Mesendoderm (in vitro differentiated cells): ENCODE data around the gene MAB21L4.

Experiments used
- DNase-seq: peaks from one replicate; pipeline ENCODE4 v3.0.0; 2013
- H2AK5ac ChIP-seq: 2 replicates; pipeline ENCODE4 v1.6.1; 2013; ENCODE audit warnings: low read length, inconsistent platforms
- H2BK120ac ChIP-seq: 2 replicates; pipeline ENCODE4 v1.6.1; 2013; ENCODE audit warnings: low read depth, mild to moderate bottlenecking, low read length, moderate library complexity, mixed read lengths
- H2BK15ac ChIP-seq: replicated peaks from 2 replicates; pipeline ENCODE4 v1.6.1; 2013; ENCODE audit warnings: low read depth, mild to moderate bottlenecking, moderate library complexity
- H2BK5ac ChIP-seq: 2 replicates; pipeline ENCODE4 v1.6.1; 2013; ENCODE audit warnings: low read length, inconsistent platforms
- H3K18ac ChIP-seq: 2 replicates; pipeline ENCODE4 v1.6.1; 2013; ENCODE audit warnings: mild to moderate bottlenecking, low read length, mixed read lengths
- H3K23ac ChIP-seq: one replicate; pipeline ENCODE4 v1.6.1; 2013; ENCODE audit warnings: low read length
- H3K27ac ChIP-seq: 2 replicates; pipeline ENCODE4 v1.5.1; 2013; ENCODE audit warnings: low read depth, mild to moderate bottlenecking, inconsistent platforms, low read length, moderate library complexity
- H3K27me3 ChIP-seq: 2 replicates; pipeline ENCODE4 v1.6.1; 2013; ENCODE audit warnings: low read length, control low read depth, mild to moderate bottlenecking, inconsistent platforms; ENCODE audit not compliant: insufficient read depth, poor library complexity
- H3K36me3 ChIP-seq: 2 replicates; pipeline ENCODE4 v1.6.1; 2013; ENCODE audit warnings: low read length, inconsistent platforms; ENCODE audit not compliant: control insufficient read depth, insufficient read depth
- H3K4ac ChIP-seq: one replicate; pipeline ENCODE4 v1.6.1; 2013; ENCODE audit warnings: low read depth, mild to moderate bottlenecking, low read length, moderate library complexity
- H3K4me1 ChIP-seq: 2 replicates; pipeline ENCODE4 v1.6.1; 2013; ENCODE audit warnings: low read depth, low read length, inconsistent platforms; ENCODE audit not compliant: control insufficient read depth
- H3K4me2 ChIP-seq: 2 replicates; pipeline ENCODE4 v1.6.1; 2013; ENCODE audit warnings: low read length
- H3K4me3 ChIP-seq: 2 replicates; pipeline ENCODE4 v1.5.1; 2013; ENCODE audit warnings: mild to moderate bottlenecking, low read length
- H3K56ac ChIP-seq: one replicate; pipeline ENCODE4 v1.6.1; 2013; ENCODE audit warnings: low read length
- H3K79me1 ChIP-seq: 2 replicates; pipeline ENCODE4 v1.6.1; 2013; ENCODE audit warnings: low read length, inconsistent platforms
- H3K79me2 ChIP-seq: 2 replicates; pipeline ENCODE4 v1.6.1; 2013; ENCODE audit warnings: mild to moderate bottlenecking, low read length; ENCODE audit not compliant: control insufficient read depth, insufficient read depth
- H3K9ac ChIP-seq: 2 replicates; pipeline ENCODE4 v1.6.1; 2013; ENCODE audit warnings: low read length, inconsistent platforms
- H4K5ac ChIP-seq: one replicate; pipeline ENCODE4 v1.6.1; 2013; ENCODE audit warnings: low read length
- H4K8ac ChIP-seq: one replicate; pipeline ENCODE4 v1.6.1; 2013; ENCODE audit warnings: low read depth, mild to moderate bottlenecking, control low read depth, low read length, moderate library complexity
- WGBS: extraction: QIAGEN DNeasy Blood & Tissue Kit; methylation state at CpG from one replicate; pipeline ENCODE4 v1.1.7; 2013; ENCODE audit warnings: low lambda C conversion rate, missing lambda C conversion rate; ENCODE audit not compliant: insufficient coverage; ENCODE audit errors: extremely low coverage; 5-methylcytosine and 5-hydroxymethylcytosine counted together

Gene MAB21L4

DNA sequence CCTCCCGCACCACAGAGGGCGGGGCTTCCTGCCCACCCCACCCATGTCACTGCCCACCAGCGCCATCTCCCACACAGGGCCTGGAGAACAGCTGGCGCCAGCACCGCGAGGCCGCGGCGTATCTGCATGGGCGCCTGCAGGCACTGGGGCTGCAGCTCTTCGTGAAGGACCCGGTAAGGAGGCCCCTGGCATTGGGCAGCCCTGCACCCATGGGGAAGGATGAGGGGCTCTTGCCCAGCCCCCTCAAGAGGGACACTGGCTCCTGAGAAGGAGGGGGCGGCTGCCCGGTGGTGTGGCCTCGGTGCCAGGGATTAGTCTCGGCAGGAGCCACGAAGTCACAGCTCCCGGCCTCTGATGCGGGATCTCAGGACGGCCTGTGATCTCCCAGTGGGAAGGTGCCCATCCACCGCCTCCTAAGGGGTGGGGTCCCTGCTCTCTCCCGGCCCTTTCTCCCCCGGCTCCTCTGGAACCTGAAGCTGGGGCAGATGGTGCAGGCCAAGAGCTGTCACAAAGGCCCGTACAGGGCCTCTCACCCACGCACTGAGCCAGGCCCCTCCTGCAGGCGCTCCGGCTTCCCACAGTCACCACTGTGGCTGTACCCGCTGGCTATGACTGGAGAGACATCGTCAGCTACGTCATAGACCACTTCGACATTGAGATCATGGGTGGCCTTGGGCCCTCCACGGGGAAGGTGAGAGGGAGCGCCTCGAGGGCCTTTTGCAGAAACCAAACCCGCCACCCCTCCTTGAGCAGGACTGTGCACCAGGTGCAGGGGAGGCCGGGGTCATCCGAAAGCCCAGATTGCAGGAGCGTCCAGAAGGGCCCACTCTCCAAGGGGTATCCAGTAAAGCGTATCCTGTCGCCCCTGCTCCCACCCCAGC is 18.3 kb downstream of the MAB21L4 start:
- no peak overlapping the region for H3K4me3 ChIP-seq
- no peak overlapping the region for H2BK120ac ChIP-seq
- H3K23ac ChIP-seq: no peak overlapping the region
- no peaks in the 10 kb centered on the region for H3K27me3 ChIP-seq
- no peak overlapping the region for H4K8ac ChIP-seq
- H3K79me1 ChIP-seq: no peaks in the 10 kb centered on the region
- H3K18ac ChIP-seq: no peak overlapping the region
- no peaks in the 10 kb centered on the region for H3K36me3 ChIP-seq
- no CpG with 5 or more reads among the region's 40 CpGs for WGBS
- no peak overlapping the region for H3K9ac ChIP-seq
- DNase-seq: no peak
- no peak overlapping the region for H2BK15ac ChIP-seq
- H3K4me2 ChIP-seq: no peak overlapping the region
- H2BK5ac ChIP-seq: no peak overlapping the region
- no peaks in the 10 kb centered on the region for H3K79me2 ChIP-seq
- H3K56ac ChIP-seq: no peak overlapping the region
- no peak overlapping the region for H3K27ac ChIP-seq
- no peak overlapping the region for H2AK5ac ChIP-seq
- no peak overlapping the region for H4K5ac ChIP-seq
- no peak overlapping the region for H3K4ac ChIP-seq
- H3K4me1 ChIP-seq: no peaks in the 10 kb centered on the region

DNA sequence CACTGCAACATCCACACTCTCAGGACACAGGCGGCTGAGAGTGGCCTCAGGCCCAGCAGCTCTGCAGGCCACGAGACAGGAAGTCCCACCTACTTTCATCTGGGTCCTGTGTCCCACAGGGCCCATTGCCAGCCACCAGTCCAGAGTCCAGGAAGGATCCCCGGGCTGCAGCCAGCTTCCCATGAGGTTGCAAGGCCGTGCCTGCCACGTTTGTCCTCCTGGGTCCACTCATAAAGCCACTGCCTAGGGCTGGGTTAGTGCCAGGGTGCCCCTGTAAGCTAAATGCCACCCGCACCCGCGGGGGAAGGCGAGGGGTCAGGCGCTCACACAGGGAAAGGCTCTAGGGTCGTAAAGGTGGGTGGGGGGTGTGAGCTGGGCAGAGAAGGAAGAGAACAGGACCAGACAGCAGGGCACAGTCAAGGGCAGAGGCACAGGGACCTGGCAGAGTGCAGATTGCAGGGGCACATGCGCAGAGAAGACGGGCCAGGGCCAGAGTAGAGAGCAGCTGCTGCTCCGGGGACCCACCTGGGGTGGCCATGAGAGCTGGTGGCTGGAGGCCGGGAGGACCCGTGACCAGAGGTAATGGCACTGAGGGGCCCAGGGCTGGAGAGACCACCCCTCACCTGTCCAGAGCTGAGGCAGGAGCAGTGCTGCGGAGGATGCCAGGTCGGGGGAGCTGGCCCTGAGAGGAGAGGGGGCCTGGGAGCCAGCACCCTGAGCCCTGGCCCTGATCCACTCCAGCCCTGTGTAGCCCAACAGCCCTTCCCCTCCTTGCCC is 19.3 kb downstream of the MAB21L4 start:
- Histone ChIP-seq H3K27me3 (no peaks in the 10 kb centered on the region), H4K5ac (no peak overlapping the region), H3K4me1 (no peaks in the 10 kb centered on the region), H3K27ac (no peak overlapping the region), H2BK120ac (no peak overlapping the region), H3K4me2 (no peak overlapping the region), H3K36me3 (no peaks in the 10 kb centered on the region), H3K4me3 (no peak overlapping the region), H2BK5ac (no peak overlapping the region), H3K79me1 (no peaks in the 10 kb centered on the region), H3K56ac (no peak overlapping the region), H3K4ac (no peak overlapping the region), H3K18ac (no peak overlapping the region), H3K79me2 (no peaks in the 10 kb centered on the region), H3K9ac (no peak overlapping the region), H2AK5ac (no peak overlapping the region), H2BK15ac (no peak overlapping the region), H3K23ac (no peak overlapping the region), H4K8ac (no peak overlapping the region)
- DNase-seq: no peak
- no CpG with 5 or more reads among the region's 18 CpGs for WGBS

DNA sequence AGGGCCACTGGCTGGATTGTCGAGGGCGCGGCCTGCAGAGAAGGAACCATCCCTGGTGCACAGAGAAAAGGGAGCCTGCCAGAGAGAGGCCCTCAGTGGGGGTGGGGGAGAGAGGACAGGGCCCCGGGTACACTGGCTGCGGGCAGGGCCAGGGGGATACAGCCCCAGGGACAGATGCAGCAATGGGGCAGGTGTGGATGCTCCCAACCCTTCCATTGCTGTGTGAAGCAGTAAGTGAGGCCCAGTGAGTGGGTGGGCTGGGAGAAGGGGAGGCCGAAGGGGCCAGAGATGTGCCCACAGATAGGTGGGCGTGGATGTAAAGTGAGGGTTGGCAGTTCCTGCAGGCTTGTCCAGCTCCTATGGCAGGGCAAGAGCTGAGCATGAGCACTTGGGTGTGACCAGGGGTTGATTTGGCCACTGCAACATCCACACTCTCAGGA is 19.9 kb downstream of the MAB21L4 start:
- WGBS: no CpG with 5 or more reads among the region's 7 CpGs
- H2AK5ac ChIP-seq: no peak overlapping the region
- no peaks in the 10 kb centered on the region for H3K79me2 ChIP-seq
- H3K9ac ChIP-seq: no peak overlapping the region
- H3K27ac ChIP-seq: no peak overlapping the region
- no peak overlapping the region for H4K5ac ChIP-seq
- no peak overlapping the region for H4K8ac ChIP-seq
- H3K18ac ChIP-seq: no peak overlapping the region
- H3K27me3 ChIP-seq: no peaks in the 10 kb centered on the region
- no peaks in the 10 kb centered on the region for H3K79me1 ChIP-seq
- no peak overlapping the region for H3K4me3 ChIP-seq
- H3K4me1 ChIP-seq: no peaks in the 10 kb centered on the region
- DNase-seq: no peak
- no peak overlapping the region for H3K56ac ChIP-seq
- H3K4ac ChIP-seq: no peak overlapping the region
- no peak overlapping the region for H2BK120ac ChIP-seq
- no peak overlapping the region for H2BK5ac ChIP-seq
- H3K36me3 ChIP-seq: no peaks in the 10 kb centered on the region
- H3K4me2 ChIP-seq: no peak overlapping the region
- H3K23ac ChIP-seq: no peak overlapping the region
- H2BK15ac ChIP-seq: no peak overlapping the region

DNA sequence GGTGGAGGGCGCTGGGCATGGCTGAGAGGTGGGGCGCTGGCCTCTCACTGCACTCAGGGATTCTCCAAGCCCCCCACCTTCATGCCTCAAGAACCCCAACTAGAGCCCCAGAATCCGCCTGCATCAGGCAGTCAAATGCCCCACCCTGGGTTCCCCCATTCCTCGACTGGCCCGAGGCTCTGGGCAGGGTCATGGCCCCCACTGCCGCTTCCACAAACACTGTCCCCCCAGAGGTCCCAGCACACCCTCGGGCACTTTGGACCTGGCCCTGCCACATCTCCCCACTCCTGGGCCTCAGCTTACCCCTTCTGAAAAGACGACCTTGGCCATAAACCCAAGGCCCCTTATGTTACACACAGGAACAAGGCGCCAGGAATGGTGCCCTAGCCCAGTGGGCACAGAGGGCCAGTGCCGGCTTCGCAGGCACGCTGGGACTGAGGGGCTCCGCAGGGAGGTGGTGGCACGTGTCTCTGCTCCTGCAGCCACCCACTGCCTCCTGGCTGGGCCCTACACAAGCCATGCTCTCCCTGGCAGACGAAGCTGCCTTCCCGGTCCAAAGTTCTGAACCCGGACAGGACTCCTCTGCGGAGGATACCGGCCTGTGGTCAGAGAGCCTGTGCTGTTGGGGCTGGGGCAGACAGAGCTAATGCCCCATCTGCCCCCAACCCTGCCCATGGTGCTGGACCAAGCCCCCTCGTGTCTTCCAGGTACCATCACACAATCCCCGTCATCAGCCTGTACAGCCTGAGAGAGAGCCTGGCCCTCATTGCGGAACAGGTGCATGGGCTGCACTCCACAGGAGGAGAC is 20.5 kb downstream of the MAB21L4 start:
- H3K79me1 ChIP-seq: no peaks in the 10 kb centered on the region
- no peaks in the 10 kb centered on the region for H3K4me1 ChIP-seq
- WGBS: no CpG with 5 or more reads among the region's 22 CpGs
- H3K4ac ChIP-seq: no peak overlapping the region
- H3K27ac ChIP-seq: no peak overlapping the region
- H3K27me3 ChIP-seq: no peaks in the 10 kb centered on the region
- H4K5ac ChIP-seq: no peak overlapping the region
- H2BK120ac ChIP-seq: no peak overlapping the region
- no peak overlapping the region for H3K4me3 ChIP-seq
- no peaks in the 10 kb centered on the region for H3K79me2 ChIP-seq
- no peak for DNase-seq
- H3K18ac ChIP-seq: no peak overlapping the region
- H3K36me3 ChIP-seq: no peaks in the 10 kb centered on the region
- no peak overlapping the region for H4K8ac ChIP-seq
- H2BK15ac ChIP-seq: no peak overlapping the region
- no peak overlapping the region for H2AK5ac ChIP-seq
- H3K9ac ChIP-seq: no peak overlapping the region
- H3K4me2 ChIP-seq: no peak overlapping the region
- no peak overlapping the region for H3K56ac ChIP-seq
- H2BK5ac ChIP-seq: no peak overlapping the region
- no peak overlapping the region for H3K23ac ChIP-seq

DNA sequence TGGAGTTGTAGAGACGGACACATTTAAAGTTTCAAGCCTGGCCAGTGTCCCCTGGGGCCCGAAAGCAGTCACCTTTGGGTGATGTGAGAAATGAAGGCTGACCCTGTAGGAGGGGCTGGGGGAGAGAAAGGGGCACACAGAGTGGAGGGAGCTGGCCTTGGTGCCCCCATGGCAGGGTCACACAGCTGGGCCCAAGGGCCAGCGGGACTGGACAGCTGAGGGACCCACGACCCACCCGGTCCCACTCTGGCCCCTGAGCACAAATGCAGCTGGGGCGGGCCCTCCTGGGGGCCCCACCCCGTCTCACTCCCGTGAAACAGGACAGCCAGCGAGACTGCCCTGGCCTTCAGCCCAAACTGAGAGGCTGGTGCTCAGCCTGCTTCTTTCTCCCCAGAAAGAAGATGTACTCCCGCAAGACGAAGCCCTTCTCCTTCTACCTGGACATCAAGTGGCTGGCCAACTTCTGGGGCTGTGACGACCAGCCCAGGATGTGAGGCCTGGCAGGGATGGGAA is 21.2 kb downstream of the MAB21L4 start:
- Histone ChIP-seq H3K4ac (no peak overlapping the region), H3K4me2 (no peak overlapping the region), H2BK5ac (no peak overlapping the region), H3K27ac (no peak overlapping the region), H3K79me2 (no peaks in the 10 kb centered on the region), H3K27me3 (no peaks in the 10 kb centered on the region), H3K56ac (no peak overlapping the region), H2BK120ac (no peak overlapping the region), H2BK15ac (no peak overlapping the region), H4K8ac (no peak overlapping the region), H3K4me1 (no peaks in the 10 kb centered on the region), H3K23ac (no peak overlapping the region), H3K36me3 (no peaks in the 10 kb centered on the region), H3K18ac (no peak overlapping the region), H3K9ac (no peak overlapping the region), H3K4me3 (no peak overlapping the region), H2AK5ac (no peak overlapping the region), H4K5ac (no peak overlapping the region), H3K79me1 (no peaks in the 10 kb centered on the region)
- no peak for DNase-seq
- no CpG with 5 or more reads among the region's 12 CpGs for WGBS
